ENCODE measurements around the gene MYH6. TPM values are rescaled to one million over a fixed set of nuclear protein-coding genes. Genes with fewer than 3 reads are reported as not detected.

The MYH6 gene
- total and polyA plus RNA-seq, 2 donors (not counting 3 experiments of a cell fraction or from before 2014, with no cell fraction given), result not detected

GRCh38 chr14:23414254-23414653, 6.2 kb upstream of the MYH6 start:
- no peak overlapping the region for H3K27ac ChIP-seq (ENCODE audit: insufficient read depth, low read depth, low read length)
- no peak for FAIRE-seq
- BruUV-seq (replicated peaks), result no TSS peak
- CTCF ChIA-PET, result interaction anchor here (1.8 kb wide), 1 partner anchor 34 kb away, joined by 4 read pairs; no protein-coding TSS in a partner anchor
- H3K79me2 ChIP-seq (ENCODE audit: control insufficient read depth, insufficient read depth, low read length), result no peaks in the 10 kb centered on the region
- no peak overlapping the region for H3K4me3 ChIP-seq (replicated peaks in 1 of 3; ENCODE audit: insufficient read depth in 1 of 3, low read depth in 1 of 3, low read length in 3 of 3)
- no peaks in the 10 kb centered on the region for H3K36me3 ChIP-seq (ENCODE audit: control insufficient read depth in 2 of 2, extremely low read depth in 1 of 2, insufficient read depth in 2 of 2, low read length in 2 of 2)
- H3K9ac ChIP-seq (replicated peaks; ENCODE audit: extremely low read depth, insufficient read depth, low read length), result no peak overlapping the region
- TF ChIP-seq MAX (IDR thresholded peaks at IDR 0.05; ENCODE audit: insufficient read depth, insufficient read length), result no peak
- no peak for TF ChIP-seq POLR2A (IDR thresholded peaks at IDR 0.05; ENCODE audit: low read depth, low read length)
- no peak for TF ChIP-seq FOS (IDR thresholded peaks at IDR 0.05; ENCODE audit: borderline replicate concordance, insufficient read depth, low read length)
- TF ChIP-seq POLR2AphosphoS5 (IDR thresholded peaks at IDR 0.05; ENCODE audit: insufficient read depth, low read depth, low read length), result no peak
- TF ChIP-seq CTCF (IDR thresholded peaks at IDR 0.05; ENCODE audit: extremely low read depth in 1 of 2, insufficient read depth in 1 of 2, low read depth in 1 of 2, low read length in 2 of 2), result no peak
- no peak for TF ChIP-seq GATA2 (IDR thresholded peaks at IDR 0.05; ENCODE audit: insufficient read depth, insufficient read length, low read depth, low read length)
- no peak for TF ChIP-seq MYC (IDR thresholded peaks at IDR 0.05; ENCODE audit: low read depth, low read length)
- TF ChIP-seq JUN (IDR thresholded peaks at IDR 0.05; ENCODE audit: borderline replicate concordance, insufficient read depth, insufficient read length, low read depth), result no peak
- no peak for TF ChIP-seq EZH2 (IDR thresholded peaks at IDR 0.05; ENCODE audit: borderline replicate concordance, low read depth, low read length, severe bottlenecking)
- H3K9me3 ChIP-seq (replicated peaks; ENCODE audit: control insufficient read depth, insufficient read depth, low read length), result no peaks in the 10 kb centered on the region
- intact Hi-C loops (cut with micrococcal nuclease), result no loop called here
- dilution Hi-C loops (cut with MboI; ENCODE audit: extremely low pct_ligation_motif_present, low sequenced_read_pairs), result no loop called here
- no peak overlapping the region for H2AFZ ChIP-seq (ENCODE audit: low read depth, low read length)
- H3K27me3 ChIP-seq (ENCODE audit: control insufficient read depth in 2 of 2, insufficient read depth in 2 of 2, low read length in 2 of 2), result no peaks in the 10 kb centered on the region
- H3K9me1 ChIP-seq (replicated peaks; ENCODE audit: control insufficient read depth, extremely low read depth, insufficient read depth, low read length), result no peaks in the 10 kb centered on the region
- POLR2A ChIA-PET, result no interaction called here
- H3K4me2 ChIP-seq (ENCODE audit: insufficient read depth, low read length), result no peak overlapping the region
- no peak for DNase-seq (ENCODE audit: low read depth, low spot score)
- no peaks in the 10 kb centered on the region for H4K20me1 ChIP-seq (replicated peaks; ENCODE audit: control insufficient read depth, extremely low read depth, insufficient read depth, low read length)
- H3K4me1 ChIP-seq (ENCODE audit: control insufficient read depth, extremely low read depth, insufficient read depth, low read length), result no peaks in the 10 kb centered on the region

Measured in endothelial cell of umbilical vein (primary cell).